Ishikawa (cell line): ENCODE results near the gene RNF180.

Experiments used
- CEBPB ChIP-seq: IDR thresholded peaks from 2 replicates; pipeline ENCODE4 v1.6.1; 2012
- CREB1 ChIP-seq: IDR thresholded peaks from 2 replicates; pipeline ENCODE4 v1.6.1; 2012; ENCODE audit warnings: low read depth
- EP300 ChIP-seq: IDR thresholded peaks from 2 replicates; pipeline ENCODE4 v1.6.1; 2012; ENCODE audit warnings: borderline replicate concordance
- FOXM1 ChIP-seq: IDR thresholded peaks from 2 replicates; pipeline ENCODE4 v1.6.1; 2012; ENCODE audit warnings: low read depth, borderline replicate concordance
- NFIC ChIP-seq: IDR thresholded peaks from 2 replicates; pipeline ENCODE4 v1.6.1; 2012
- RAD21 ChIP-seq: IDR thresholded peaks from 2 replicates; pipeline ENCODE4 v1.6.1; 2012; ENCODE audit warnings: low read depth
- TAF1 ChIP-seq: IDR thresholded peaks from 2 replicates; pipeline ENCODE4 v1.6.1; 2012; ENCODE audit warnings: low read depth, mild to moderate bottlenecking
- TCF12 ChIP-seq: IDR thresholded peaks from 2 replicates; pipeline ENCODE4 v1.6.1; 2012; ENCODE audit warnings: low read depth
- TEAD4 ChIP-seq: IDR thresholded peaks from 2 replicates; pipeline ENCODE4 v1.6.1; 2012
- YY1 ChIP-seq: IDR thresholded peaks from 2 replicates; pipeline ENCODE4 v1.6.1; 2012; ENCODE audit warnings: low read depth
- ZBTB7A ChIP-seq: IDR thresholded peaks from 2 replicates; pipeline ENCODE4 v1.6.1; 2012; ENCODE audit warnings: low read depth
- TF ChIP-seq, protein P1 (sequence below): IDR thresholded peaks from 2 replicates; pipeline ENCODE4 v1.6.1; 2012
- TF ChIP-seq, protein P2 (sequence below): IDR thresholded peaks from 2 replicates; pipeline ENCODE4 v1.6.1; 2012; ENCODE audit warnings: low read depth, mild to moderate bottlenecking
- TF ChIP-seq, protein P3 (sequence below): IDR thresholded peaks from 2 replicates; pipeline ENCODE4 v1.6.1; 2012

DNA sequence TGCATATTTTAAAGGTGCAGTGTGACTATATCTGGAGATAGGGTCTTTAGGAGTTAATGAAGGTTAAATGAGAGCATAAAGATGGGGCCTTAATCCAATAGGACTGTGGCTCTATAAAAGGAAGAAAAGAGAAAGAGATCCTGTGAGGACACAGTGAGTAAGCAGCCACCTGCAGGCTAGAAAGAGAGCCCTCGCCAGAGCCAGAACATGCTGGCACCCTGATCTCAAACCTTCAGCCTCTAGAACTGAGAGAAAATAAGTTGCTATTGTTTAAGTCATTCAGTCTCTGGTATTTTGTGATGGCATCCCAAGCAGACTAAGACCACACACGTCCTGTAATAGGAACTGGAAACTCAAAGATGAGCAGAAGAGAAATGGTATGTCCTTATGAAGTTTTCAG, 41.0 kb downstream of the RNF180 start:
- TF ChIP-seq CREB1 (no peak), TAF1 (no peak), NFIC (no peak), TCF12 (no peak), CEBPB (no peak), TEAD4 (no peak), EP300 (no peak), YY1 (no peak), FOXM1 (no peak), RAD21 (no peak), ZBTB7A (no peak)
- TF ChIP-seq, protein P1, sequence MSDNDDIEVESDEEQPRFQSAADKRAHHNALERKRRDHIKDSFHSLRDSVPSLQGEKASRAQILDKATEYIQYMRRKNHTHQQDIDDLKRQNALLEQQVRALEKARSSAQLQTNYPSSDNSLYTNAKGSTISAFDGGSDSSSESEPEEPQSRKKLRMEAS: no peak
- TF ChIP-seq, protein P2, sequence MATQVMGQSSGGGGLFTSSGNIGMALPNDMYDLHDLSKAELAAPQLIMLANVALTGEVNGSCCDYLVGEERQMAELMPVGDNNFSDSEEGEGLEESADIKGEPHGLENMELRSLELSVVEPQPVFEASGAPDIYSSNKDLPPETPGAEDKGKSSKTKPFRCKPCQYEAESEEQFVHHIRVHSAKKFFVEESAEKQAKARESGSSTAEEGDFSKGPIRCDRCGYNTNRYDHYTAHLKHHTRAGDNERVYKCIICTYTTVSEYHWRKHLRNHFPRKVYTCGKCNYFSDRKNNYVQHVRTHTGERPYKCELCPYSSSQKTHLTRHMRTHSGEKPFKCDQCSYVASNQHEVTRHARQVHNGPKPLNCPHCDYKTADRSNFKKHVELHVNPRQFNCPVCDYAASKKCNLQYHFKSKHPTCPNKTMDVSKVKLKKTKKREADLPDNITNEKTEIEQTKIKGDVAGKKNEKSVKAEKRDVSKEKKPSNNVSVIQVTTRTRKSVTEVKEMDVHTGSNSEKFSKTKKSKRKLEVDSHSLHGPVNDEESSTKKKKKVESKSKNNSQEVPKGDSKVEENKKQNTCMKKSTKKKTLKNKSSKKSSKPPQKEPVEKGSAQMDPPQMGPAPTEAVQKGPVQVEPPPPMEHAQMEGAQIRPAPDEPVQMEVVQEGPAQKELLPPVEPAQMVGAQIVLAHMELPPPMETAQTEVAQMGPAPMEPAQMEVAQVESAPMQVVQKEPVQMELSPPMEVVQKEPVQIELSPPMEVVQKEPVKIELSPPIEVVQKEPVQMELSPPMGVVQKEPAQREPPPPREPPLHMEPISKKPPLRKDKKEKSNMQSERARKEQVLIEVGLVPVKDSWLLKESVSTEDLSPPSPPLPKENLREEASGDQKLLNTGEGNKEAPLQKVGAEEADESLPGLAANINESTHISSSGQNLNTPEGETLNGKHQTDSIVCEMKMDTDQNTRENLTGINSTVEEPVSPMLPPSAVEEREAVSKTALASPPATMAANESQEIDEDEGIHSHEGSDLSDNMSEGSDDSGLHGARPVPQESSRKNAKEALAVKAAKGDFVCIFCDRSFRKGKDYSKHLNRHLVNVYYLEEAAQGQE: no peak
- TF ChIP-seq, protein P3, sequence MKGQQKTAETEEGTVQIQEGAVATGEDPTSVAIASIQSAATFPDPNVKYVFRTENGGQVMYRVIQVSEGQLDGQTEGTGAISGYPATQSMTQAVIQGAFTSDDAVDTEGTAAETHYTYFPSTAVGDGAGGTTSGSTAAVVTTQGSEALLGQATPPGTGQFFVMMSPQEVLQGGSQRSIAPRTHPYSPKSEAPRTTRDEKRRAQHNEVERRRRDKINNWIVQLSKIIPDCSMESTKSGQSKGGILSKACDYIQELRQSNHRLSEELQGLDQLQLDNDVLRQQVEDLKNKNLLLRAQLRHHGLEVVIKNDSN: no peak
